NCI-H1694 treated with DMSO at 0.1 percent for 48 hours (cell line): Measurements from ENCODE around the gene GTF3C5.
"Not testable (repeated sequence)": the region's sequence is repeated elsewhere in the genome, so short reads cannot be mapped to it uniquely, and the experiment has no call there.

ENCODE experiments used
- DNase-seq: peaks from one replicate; lab custom pipeline; 2025; lab: John Stamatoyannopoulos, UW

Gene GTF3C5

DNA sequence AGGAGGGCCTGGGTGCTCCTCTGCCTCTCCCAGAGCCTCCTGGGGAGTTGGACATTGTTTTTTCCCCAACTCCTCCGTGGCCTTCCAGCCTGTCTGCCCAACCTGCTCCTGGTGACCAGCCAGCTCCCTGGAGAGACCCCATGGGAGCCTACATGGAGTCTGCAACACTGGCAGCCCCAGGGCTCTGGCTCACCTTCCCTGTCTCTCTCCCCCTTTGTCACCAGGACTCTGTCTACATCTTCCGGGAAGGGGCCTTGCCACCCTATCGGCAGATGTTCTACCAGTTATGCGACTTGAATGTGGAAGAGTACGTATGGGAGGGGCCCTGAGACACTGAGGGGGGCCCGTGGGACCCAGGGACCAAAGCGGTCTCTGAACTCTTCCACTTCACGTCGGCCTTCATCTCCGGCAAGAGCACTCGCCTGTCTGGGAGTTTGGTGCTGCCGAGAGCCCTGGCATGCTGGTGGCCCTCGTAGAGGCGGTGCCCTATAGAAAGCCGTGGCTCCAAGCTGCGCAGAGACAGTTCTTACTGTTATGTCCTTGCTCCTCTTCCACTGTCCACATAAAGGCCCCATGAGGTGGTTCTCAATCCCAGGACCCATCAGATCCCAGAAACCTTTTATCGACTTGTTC, 25.1 kb downstream of the GTF3C5 start:
- DNase-seq: no peak

GRCh38 chr9:133056533-133056932, 25.7 kb downstream of the GTF3C5 start:
- DNase-seq: no peak

DNA sequence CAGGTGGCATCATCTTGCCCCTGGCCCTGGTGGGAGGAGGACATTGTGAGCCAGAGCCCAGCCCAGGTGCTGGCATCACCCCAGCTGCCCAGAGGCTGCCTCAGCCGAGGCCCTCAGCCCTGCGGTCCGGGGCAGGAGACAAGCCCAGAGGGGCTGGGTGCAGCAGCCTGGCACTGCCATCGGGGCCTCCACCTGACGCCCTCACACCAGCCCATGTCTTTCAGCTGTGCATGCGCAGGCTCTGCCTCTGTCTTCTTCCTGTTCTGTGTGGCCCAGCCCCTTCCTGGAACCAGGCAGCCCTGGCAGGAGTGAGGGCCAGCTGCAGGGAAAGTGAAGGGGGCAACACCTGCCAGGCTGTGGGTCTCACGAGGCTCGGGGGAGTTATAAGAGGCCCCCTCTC, 26.2 kb downstream of the GTF3C5 start:
- no peak for DNase-seq

GRCh38 chr9:133057553-133057952, 26.8 kb downstream of the GTF3C5 start:
- no peak for DNase-seq

DNA sequence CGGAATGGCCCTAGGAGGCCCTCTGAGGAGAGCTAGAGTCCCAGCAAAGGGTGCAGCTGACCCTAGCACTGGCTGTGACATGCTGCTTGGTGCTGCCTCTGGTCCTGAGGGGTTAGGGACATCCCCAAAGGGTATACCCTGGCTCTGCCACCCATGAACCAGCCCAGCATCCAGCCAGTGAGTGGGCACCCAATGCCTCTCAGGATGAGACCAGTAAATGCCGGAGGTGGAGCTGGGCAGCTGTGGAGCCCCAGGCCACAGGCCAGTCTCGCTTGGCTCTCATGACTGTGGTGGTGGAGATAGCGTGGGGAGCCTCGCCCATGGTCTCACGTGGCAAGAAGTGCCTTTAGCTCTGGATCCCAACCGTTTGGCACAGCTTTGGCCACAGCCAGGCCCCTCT, 27.3 kb downstream of the GTF3C5 start:
- DNase-seq: no peak

DNA sequence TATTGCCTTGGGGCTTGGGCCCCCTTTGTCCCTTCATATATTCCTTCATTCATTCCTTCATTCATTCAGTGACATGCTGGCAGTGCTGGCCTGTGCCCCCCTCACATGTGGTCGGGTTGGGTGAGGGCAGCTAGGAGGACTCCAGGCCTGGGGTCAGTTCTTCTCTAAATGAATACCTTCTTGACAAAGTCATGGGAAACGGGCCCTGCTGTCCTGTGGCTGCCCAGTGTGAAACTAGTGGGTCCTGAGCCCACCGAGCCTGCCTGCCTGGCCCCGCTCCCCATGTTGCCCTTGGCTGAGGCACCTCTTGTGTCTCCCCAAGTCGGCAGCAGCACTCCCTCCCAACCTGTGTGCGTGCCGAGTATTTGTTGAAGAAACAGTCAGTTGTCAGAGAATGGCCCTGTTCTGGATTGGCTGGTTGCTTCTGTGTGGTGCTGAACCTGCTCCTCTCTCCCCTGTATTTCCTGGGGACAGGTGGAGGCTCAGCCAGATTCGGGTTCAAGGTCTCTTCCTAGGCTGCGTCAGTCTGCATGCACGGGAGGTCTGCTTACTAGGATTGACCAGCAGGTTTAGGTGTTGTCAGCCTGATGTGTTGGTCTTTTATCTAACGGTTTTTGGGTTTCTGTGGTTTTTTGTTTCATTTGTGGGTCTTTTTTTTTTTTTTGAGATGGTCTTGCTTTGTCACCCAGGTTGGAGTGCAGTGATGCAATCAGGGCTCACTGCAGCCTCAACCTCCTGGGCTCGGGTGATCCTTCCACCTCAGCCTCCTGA, 27.9 kb downstream of the GTF3C5 start:
- no peak for DNase-seq

GRCh38 chr9:133059623-133060022, 28.8 kb downstream of the GTF3C5 start:
- DNase-seq: no peak

GRCh38 chr9:133060417-133060841, 29.6 kb downstream of the GTF3C5 start:
- no peak for DNase-seq

DNA sequence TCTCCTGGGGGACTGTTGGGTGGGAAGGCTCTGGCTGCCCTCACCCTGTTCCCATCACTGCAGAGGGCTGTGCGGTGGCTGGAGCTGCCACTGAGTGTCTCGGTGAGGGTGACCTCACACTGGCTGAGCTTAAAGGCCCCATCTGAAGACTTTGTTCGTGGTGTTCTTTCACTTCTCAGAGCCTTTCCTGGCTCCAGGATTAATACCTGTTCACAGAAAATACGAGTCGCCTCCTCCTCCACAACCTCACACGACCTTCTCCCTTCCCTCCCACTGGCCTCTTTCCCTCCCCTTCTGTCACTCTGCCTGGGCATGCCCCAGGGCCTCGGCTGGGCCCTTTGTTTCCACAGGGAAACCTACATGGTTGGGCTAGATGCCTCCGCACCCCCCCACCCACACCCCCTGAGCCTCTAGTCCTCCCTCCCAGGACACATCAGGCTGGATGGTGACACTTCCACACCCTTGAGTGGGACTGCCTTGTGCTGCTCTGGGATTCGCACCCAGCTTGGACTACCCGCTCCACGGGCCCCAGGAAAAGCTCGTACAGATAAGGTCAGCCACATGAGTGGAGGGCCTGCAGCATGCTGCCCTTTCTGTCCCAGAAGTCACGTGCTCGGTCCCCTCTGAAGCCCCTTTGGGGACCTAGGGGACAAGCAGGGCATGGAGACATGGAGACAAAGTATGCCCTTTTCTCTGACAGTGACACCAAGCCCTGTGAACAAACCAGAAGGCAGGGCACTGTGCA, 30.4 kb downstream of the GTF3C5 start:
- peak; percentile 27 for DNase-seq

DNA sequence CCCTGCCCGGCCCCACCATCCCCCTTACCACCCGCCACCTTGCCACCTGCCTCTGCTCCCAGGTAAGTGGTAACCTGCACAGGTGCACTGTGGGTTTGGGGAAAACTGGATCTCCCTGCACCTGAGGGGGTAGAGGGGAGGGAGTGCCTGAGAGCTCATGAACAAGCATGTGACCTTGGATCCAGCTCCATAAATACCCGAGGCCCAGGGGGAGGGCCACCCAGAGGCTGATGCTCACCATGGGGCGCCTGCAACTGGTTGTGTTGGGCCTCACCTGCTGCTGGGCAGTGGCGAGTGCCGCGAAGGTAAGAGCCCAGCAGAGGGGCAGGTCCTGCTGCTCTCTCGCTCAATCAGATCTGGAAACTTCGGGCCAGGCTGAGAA, 31.0 kb downstream of the GTF3C5 start, which contains the start of gene CEL:
Gene CEL (plus strand): TSS at position 218 of the 382 bp plus-strand sequence. CDS start 22 bp downstream, at position 240.
- not testable (repeated sequence) for DNase-seq

GRCh38 chr9:133062569-133062968, 31.8 kb downstream of the GTF3C5 start:
- peak; percentile 16 for DNase-seq

GRCh38 chr9:133063159-133063499, 32.3 kb downstream of the GTF3C5 start:
- no peak for DNase-seq

- no peak for DNase-seq
Measured at GRCh38 chr9:133063500-133064231, 32.9 kb downstream of the GTF3C5 start.

- no peak for DNase-seq
Measured at GRCh38 chr9:133064241-133065069, 33.7 kb downstream of the GTF3C5 start.

DNA sequence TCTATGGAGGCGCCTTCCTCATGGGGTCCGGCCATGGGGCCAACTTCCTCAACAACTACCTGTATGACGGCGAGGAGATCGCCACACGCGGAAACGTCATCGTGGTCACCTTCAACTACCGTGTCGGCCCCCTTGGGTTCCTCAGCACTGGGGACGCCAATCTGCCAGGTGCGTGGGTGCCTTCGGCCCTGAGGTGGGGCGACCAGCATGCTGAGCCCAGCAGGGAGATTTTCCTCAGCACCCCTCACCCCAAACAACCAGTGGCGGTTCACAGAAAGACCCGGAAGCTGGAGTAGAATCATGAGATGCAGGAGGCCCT, 34.2 kb downstream of the GTF3C5 start:
- DNase-seq: no peak

- DNase-seq: no peak
Measured at GRCh38 chr9:133066181-133066983, 35.6 kb downstream of the GTF3C5 start.

- DNase-seq: no peak
Measured at GRCh38 chr9:133067006-133067405, 36.2 kb downstream of the GTF3C5 start.

DNA sequence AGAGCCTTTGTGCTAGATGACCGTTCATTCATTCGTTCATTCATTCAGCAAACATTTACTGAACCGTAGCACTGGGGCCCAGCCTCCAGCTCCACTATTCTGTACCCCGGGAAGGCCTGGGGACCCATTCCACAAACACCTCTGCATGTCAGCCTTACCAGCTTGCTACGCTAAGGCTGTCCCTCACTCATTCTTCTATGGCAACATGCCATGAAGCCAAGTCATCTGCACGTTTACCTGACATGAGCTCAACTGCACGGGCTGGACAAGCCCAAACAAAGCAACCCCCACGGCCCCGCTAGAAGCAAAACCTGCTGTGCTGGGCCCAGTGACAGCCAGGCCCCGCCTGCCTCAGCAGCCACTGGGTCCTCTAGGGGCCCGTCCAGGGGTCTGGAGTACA, 37.0 kb downstream of the GTF3C5 start:
- DNase-seq: no peak

GRCh38 chr9:133068431-133068830, 37.6 kb downstream of the GTF3C5 start:
- not testable (repeated sequence) for DNase-seq

- not testable (repeated sequence) for DNase-seq
Measured at GRCh38 chr9:133070500-133070961, 39.7 kb downstream of the GTF3C5 start.

DNA sequence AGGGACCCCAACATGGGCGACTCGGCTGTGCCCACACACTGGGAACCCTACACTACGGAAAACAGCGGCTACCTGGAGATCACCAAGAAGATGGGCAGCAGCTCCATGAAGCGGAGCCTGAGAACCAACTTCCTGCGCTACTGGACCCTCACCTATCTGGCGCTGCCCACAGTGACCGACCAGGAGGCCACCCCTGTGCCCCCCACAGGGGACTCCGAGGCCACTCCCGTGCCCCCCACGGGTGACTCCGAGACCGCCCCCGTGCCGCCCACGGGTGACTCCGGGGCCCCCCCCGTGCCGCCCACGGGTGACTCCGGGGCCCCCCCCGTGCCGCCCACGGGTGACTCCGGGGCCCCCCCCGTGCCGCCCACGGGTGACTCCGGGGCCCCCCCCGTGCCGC, 40.2 kb downstream of the GTF3C5 start:
- DNase-seq: not testable (repeated sequence)
